ENCODE data around the gene SLC2A5.

The SLC2A5 gene

DNA sequence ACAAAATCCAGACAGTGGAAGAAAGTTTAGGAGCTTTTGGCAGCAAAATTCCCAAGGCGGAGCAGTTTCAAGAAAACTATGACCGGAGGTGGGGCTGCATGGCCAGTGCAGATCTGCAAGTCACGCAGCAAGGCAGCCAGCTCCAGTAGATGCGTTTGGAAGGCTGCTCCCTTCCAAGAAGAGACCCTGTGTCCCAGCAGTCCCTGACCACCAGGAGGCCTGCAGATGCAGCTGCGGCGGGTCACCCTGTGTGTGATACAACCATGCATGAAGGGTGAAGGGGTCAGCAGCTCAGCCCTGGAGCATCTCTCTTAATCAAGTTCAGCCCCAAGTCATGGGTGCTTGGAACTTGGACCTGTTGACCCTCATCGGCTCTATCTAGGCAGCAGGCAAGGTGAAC, 30.1 kb upstream of the SLC2A5 start:
- no peak for TF ChIP-seq EP300 (IDR thresholded peaks at IDR 0.05; ENCODE audit: borderline replicate concordance)
- no peak for TF ChIP-seq TEAD4 (IDR thresholded peaks at IDR 0.05)
- TF ChIP-seq EGR1 (IDR thresholded peaks at IDR 0.05) = no peak
- no peak for TF ChIP-seq YY1 (IDR thresholded peaks at IDR 0.05; ENCODE audit: low read depth)
- TF ChIP-seq CEBPB (IDR thresholded peaks at IDR 0.05) = no peak
- no peak for TF ChIP-seq CREB1 (IDR thresholded peaks at IDR 0.05; ENCODE audit: low read depth)
- TF ChIP-seq FOXM1 (IDR thresholded peaks at IDR 0.05; ENCODE audit: borderline replicate concordance, low read depth) = no peak
- TF ChIP-seq, protein P1, sequence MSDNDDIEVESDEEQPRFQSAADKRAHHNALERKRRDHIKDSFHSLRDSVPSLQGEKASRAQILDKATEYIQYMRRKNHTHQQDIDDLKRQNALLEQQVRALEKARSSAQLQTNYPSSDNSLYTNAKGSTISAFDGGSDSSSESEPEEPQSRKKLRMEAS (IDR thresholded peaks at IDR 0.05) = no peak
- TF ChIP-seq TCF12 (IDR thresholded peaks at IDR 0.05; ENCODE audit: low read depth) = no peak
- no peak for TF ChIP-seq RAD21 (IDR thresholded peaks at IDR 0.05; ENCODE audit: low read depth)
- no peak for TF ChIP-seq NFIC (IDR thresholded peaks at IDR 0.05)
- TF ChIP-seq, protein P2, sequence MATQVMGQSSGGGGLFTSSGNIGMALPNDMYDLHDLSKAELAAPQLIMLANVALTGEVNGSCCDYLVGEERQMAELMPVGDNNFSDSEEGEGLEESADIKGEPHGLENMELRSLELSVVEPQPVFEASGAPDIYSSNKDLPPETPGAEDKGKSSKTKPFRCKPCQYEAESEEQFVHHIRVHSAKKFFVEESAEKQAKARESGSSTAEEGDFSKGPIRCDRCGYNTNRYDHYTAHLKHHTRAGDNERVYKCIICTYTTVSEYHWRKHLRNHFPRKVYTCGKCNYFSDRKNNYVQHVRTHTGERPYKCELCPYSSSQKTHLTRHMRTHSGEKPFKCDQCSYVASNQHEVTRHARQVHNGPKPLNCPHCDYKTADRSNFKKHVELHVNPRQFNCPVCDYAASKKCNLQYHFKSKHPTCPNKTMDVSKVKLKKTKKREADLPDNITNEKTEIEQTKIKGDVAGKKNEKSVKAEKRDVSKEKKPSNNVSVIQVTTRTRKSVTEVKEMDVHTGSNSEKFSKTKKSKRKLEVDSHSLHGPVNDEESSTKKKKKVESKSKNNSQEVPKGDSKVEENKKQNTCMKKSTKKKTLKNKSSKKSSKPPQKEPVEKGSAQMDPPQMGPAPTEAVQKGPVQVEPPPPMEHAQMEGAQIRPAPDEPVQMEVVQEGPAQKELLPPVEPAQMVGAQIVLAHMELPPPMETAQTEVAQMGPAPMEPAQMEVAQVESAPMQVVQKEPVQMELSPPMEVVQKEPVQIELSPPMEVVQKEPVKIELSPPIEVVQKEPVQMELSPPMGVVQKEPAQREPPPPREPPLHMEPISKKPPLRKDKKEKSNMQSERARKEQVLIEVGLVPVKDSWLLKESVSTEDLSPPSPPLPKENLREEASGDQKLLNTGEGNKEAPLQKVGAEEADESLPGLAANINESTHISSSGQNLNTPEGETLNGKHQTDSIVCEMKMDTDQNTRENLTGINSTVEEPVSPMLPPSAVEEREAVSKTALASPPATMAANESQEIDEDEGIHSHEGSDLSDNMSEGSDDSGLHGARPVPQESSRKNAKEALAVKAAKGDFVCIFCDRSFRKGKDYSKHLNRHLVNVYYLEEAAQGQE (IDR thresholded peaks at IDR 0.05; ENCODE audit: low read depth) = no peak
- TF ChIP-seq TAF1 (IDR thresholded peaks at IDR 0.05; ENCODE audit: low read depth) = no peak
- no peak for TF ChIP-seq ZBTB7A (IDR thresholded peaks at IDR 0.05; ENCODE audit: low read depth)
- TF ChIP-seq, protein P3, sequence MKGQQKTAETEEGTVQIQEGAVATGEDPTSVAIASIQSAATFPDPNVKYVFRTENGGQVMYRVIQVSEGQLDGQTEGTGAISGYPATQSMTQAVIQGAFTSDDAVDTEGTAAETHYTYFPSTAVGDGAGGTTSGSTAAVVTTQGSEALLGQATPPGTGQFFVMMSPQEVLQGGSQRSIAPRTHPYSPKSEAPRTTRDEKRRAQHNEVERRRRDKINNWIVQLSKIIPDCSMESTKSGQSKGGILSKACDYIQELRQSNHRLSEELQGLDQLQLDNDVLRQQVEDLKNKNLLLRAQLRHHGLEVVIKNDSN (IDR thresholded peaks at IDR 0.05) = no peak

DNA sequence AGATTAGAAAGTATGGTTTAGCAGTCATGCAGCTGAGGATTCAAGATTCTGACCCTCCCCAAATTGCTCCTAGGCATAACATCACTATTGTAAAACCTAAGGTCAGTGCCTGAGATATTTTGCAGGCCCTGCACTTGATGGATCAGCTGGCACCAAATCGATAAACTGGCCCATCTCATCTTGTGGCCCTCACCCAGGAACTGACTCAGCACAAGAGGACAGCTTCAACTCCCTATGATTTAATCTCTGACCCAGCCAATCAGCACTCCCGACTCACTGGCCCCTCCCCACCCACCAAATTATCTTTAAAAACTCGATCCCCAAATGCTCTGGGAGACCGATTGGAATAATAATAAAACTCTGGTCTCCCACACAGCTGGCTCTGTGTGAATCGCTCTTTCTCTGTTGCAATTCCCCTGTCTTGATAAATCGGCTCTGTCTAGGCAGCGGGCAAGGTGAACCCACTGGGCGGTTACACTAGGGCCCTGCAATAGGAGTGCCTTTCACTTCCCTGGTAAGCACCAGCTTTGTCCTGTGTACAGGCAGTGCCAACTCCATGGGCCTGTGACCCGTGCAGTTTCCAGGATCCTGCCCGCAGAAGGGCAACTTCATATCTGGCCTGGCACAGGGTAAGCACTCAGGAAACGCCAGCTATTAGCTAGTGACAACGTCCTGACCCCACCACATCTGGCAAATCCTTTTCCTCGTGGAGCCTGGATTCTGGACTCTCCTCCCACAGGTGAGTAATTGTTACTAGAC, 28.7 kb upstream of the SLC2A5 start:
- no peak for TF ChIP-seq TEAD4 (IDR thresholded peaks at IDR 0.05)
- TF ChIP-seq YY1 (IDR thresholded peaks at IDR 0.05; ENCODE audit: low read depth) = no peak
- no peak for TF ChIP-seq CREB1 (IDR thresholded peaks at IDR 0.05; ENCODE audit: low read depth)
- TF ChIP-seq, protein P2 (IDR thresholded peaks at IDR 0.05; ENCODE audit: low read depth) = no peak

DNA sequence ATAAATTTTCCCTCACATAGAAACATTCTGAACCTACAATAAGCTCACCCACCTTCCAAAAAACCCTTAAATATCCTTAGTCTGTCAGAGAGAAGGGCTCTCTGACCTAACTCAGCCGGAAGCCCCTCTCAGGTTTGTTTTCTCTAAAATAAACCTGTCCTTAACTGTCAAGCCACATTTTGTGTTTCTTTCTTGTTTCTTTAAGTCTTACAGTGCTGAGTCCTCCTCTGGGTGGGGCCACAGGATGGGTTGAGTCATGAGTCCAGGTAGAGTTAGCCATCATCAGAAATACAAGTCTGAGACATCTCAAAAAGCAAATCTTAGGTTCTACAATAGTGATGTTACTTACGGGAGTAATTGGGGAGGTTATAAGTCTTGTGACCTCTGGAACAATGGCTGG, 26.4 kb upstream of the SLC2A5 start:
- TF ChIP-seq CREB1 (IDR thresholded peaks at IDR 0.05; ENCODE audit: low read depth) = no peak
- TF ChIP-seq TEAD4 (IDR thresholded peaks at IDR 0.05) = no peak

DNA sequence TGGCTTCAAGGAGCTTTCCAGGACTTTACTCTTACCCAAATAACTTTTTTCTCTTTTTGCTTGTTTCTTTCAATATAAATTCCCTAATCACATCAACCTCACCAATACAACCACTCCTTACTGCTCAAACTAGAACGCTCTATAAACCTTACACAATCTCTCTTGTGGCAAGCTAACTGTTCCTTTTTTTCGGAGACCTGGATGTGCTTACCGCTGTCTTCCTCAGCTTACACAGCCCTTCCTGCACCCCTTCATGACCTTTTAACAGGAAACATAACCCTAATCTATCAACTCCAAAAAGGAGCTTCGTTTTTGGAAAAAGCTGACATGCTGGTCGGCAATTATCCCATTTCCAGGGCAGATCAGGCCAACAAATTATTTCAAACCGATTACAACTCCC, 24.1 kb upstream of the SLC2A5 start:
- TF ChIP-seq EP300 (IDR thresholded peaks at IDR 0.05; ENCODE audit: borderline replicate concordance) = no peak
- TF ChIP-seq TAF1 (IDR thresholded peaks at IDR 0.05; ENCODE audit: low read depth) = no peak

DNA sequence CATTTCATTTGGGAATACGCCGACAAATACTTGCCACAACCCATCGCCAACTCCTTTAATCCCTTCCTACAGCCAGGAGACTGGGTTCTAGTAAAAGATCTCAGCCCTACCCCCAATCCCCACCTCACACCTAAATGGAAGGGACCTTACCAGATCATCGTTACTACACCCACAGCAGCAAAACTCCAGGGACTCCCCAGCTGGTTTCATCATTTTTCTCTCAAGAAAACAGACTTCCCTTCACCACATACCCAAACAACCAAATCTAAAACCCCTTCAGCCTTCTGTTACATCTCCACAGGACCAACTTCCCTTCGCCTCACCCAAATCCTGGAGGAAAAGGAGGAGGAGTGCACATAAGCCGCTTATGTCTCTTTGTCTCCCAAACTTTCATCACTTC, 23.7 kb upstream of the SLC2A5 start:
- no peak for TF ChIP-seq FOXM1 (IDR thresholded peaks at IDR 0.05; ENCODE audit: borderline replicate concordance, low read depth)
- no peak for TF ChIP-seq TAF1 (IDR thresholded peaks at IDR 0.05; ENCODE audit: low read depth)
- TF ChIP-seq, protein P3 (IDR thresholded peaks at IDR 0.05) = no peak
- no peak for TF ChIP-seq TCF12 (IDR thresholded peaks at IDR 0.05; ENCODE audit: low read depth)
- TF ChIP-seq CEBPB (IDR thresholded peaks at IDR 0.05) = no peak
- TF ChIP-seq RAD21 (IDR thresholded peaks at IDR 0.05; ENCODE audit: low read depth) = no peak
- TF ChIP-seq EP300 (IDR thresholded peaks at IDR 0.05; ENCODE audit: borderline replicate concordance) = no peak
- no peak for TF ChIP-seq NFIC (IDR thresholded peaks at IDR 0.05)
- TF ChIP-seq, protein P2 (IDR thresholded peaks at IDR 0.05; ENCODE audit: low read depth) = no peak
- no peak for TF ChIP-seq CREB1 (IDR thresholded peaks at IDR 0.05; ENCODE audit: low read depth)
- no peak for TF ChIP-seq EGR1 (IDR thresholded peaks at IDR 0.05)
- no peak for TF ChIP-seq ZBTB7A (IDR thresholded peaks at IDR 0.05; ENCODE audit: low read depth)
- TF ChIP-seq, protein P1 (IDR thresholded peaks at IDR 0.05) = no peak
- no peak for TF ChIP-seq TEAD4 (IDR thresholded peaks at IDR 0.05)
- TF ChIP-seq YY1 (IDR thresholded peaks at IDR 0.05; ENCODE audit: low read depth) = no peak

All from Ishikawa (cell line).